HepG2 (cell line): ENCODE data around the gene LRRC39. TPM values are rescaled to one million over a fixed set of nuclear protein-coding genes. Genes with fewer than 3 reads are reported as not detected.
A peak's percentile ranks its signal among the peaks of the same experiment; 100 is the strongest.

Source experiments
- CEBPB ChIP-seq: IDR thresholded peaks from 2 replicates; pipeline ENCODE4 v1.6.1; 2011; ENCODE audit warnings: low read depth, low read length, improper control_type of control experiment, borderline replicate concordance
- GATAD2A ChIP-seq: IDR thresholded peaks from 2 replicates; pipeline ENCODE4 v1.6.1; 2016
- HNRNPLL ChIP-seq: fragments of 200-400 bp; formaldehyde crosslinking; IDR thresholded peaks from 2 replicates; pipeline ENCODE4 v1.6.1; 2017; ENCODE audit warnings: mild to moderate bottlenecking, low read depth, low read length; ENCODE audit not compliant: poor library complexity, severe bottlenecking
- HOXA9 ChIP-seq: sonication (generic); formaldehyde crosslinking; IDR thresholded peaks from 2 replicates; pipeline ENCODE4 v1.8.1; 2022; ENCODE audit warnings: missing genetic modification reagents, mild to moderate bottlenecking, moderate library complexity, borderline replicate concordance
- KLF12 ChIP-seq: sonication (generic); formaldehyde crosslinking; IDR thresholded peaks from 2 replicates; pipeline ENCODE4 v1.4.0; 2020; ENCODE audit warnings: missing genetic modification reagents, borderline replicate concordance
- MIXL1 ChIP-seq: IDR thresholded peaks from 2 replicates; pipeline ENCODE4 v1.6.1; 2016
- NCOA1 ChIP-seq: sonication (generic); formaldehyde crosslinking; IDR thresholded peaks from 2 replicates; pipeline ENCODE4 v1.9.0; 2021; ENCODE audit warnings: missing genetic modification reagents
- POLR2G ChIP-seq: fragments of 200-400 bp; formaldehyde crosslinking; IDR thresholded peaks from 2 replicates; pipeline ENCODE4 v1.6.1; 2018; ENCODE audit warnings: mild to moderate bottlenecking, low read depth, low read length, moderate library complexity
- SIX1 ChIP-seq: sonication (generic); formaldehyde crosslinking; IDR thresholded peaks from 2 replicates; pipeline ENCODE4 v1.4.0; 2020; ENCODE audit warnings: missing genetic modification reagents, borderline replicate concordance
- TCF7L2 ChIP-seq: IDR thresholded peaks from 2 replicates; pipeline ENCODE4 v1.6.1; 2011; ENCODE audit warnings: mild to moderate bottlenecking, low read depth, low read length, moderate library complexity
- ZBTB1 ChIP-seq: sonication (generic); formaldehyde crosslinking; IDR thresholded peaks from 2 replicates; pipeline ENCODE4 v1.4.0; 2020; ENCODE audit warnings: missing genetic modification reagents, borderline replicate concordance
- ZBTB42 ChIP-seq: sonication (generic); formaldehyde crosslinking; IDR thresholded peaks from 2 replicates; pipeline ENCODE4 v1.5.0; 2020; ENCODE audit warnings: mild to moderate bottlenecking, missing genetic modification reagents
- ZMYM3 ChIP-seq: sonication (generic); formaldehyde crosslinking; IDR thresholded peaks from 2 replicates; pipeline ENCODE4 v1.5.1; 2020; ENCODE audit warnings: mild to moderate bottlenecking, missing genetic modification reagents
- ZNF101 ChIP-seq: sonication (generic); formaldehyde crosslinking; IDR thresholded peaks from 2 replicates; pipeline ENCODE4 v1.4.0; 2020; ENCODE audit warnings: mild to moderate bottlenecking, low read depth, missing genetic modification reagents, borderline replicate concordance
- ZNF180 ChIP-seq: sonication (generic); formaldehyde crosslinking; IDR thresholded peaks from 2 replicates; pipeline ENCODE4 v1.4.0; 2020; ENCODE audit warnings: low read depth, missing genetic modification reagents, borderline replicate concordance
- ZNF205 ChIP-seq: IDR thresholded peaks from 2 replicates; pipeline ENCODE4 v1.6.1; 2018; ENCODE audit warnings: missing biosample characterization, missing genetic modification reagents
- ZNF282 ChIP-seq: fragments of 450-650 bp; IDR thresholded peaks from 2 replicates; pipeline ENCODE4 v1.6.1; 2018; ENCODE audit not compliant: partially characterized antibody
- ZNF335 ChIP-seq: sonication (generic); formaldehyde crosslinking; IDR thresholded peaks from 2 replicates; pipeline ENCODE4 v1.4.0; 2020; ENCODE audit warnings: missing genetic modification reagents
- ZNF564 ChIP-seq: sonication (generic); formaldehyde crosslinking; IDR thresholded peaks from 2 replicates; pipeline ENCODE4 v1.8.1; 2023; ENCODE audit warnings: mild to moderate bottlenecking, missing genetic modification reagents
- ZNF720 ChIP-seq: sonication (generic); formaldehyde crosslinking; IDR thresholded peaks from 2 replicates; pipeline ENCODE4 v1.4.0; 2020; ENCODE audit warnings: missing genetic modification reagents
- polyA plus RNA-seq, 8 experiments: library from polyadenylated mRNA; depleted of rRNA in 3 of 8; stranded (reverse) in 7 of 8; unstranded in 1 of 8; fragments of >200 nt; fragmentation: Illumina TruSeq in 4 of 8; extraction: Trizol in 4 of 8; gene quantifications; 2 replicates each; pipeline versions ENCODE4 v1.2.1 to v1.2.3, GENCODE V29; 2011 to 2016; ENCODE audit warnings: low read depth in 4 of 8, missing spikeins in 1 of 8, mixed read lengths in 1 of 8; ENCODE audit not compliant: insufficient read depth in 1 of 8
- total RNA-seq, 5 experiments: library from RNA; depleted of rRNA; stranded (reverse); fragments of >200 nt; fragmentation: Illumina TruSeq; extraction: Trizol; gene quantifications; 2 replicates each; pipeline ENCODE4 v1.2.3, GENCODE V29; 2016; ENCODE audit warnings: low read depth in 1 of 5
- TF ChIP-seq, protein P1 (sequence below): sonication (generic); formaldehyde crosslinking; IDR thresholded peaks from 2 replicates; pipeline ENCODE4 v1.4.0; 2020; ENCODE audit warnings: mild to moderate bottlenecking, missing genetic modification reagents
- TF ChIP-seq, protein P2 (sequence below): sonication (generic); formaldehyde crosslinking; IDR thresholded peaks from 2 replicates; pipeline ENCODE4 v1.4.0; 2020; ENCODE audit warnings: missing genetic modification reagents
- TF ChIP-seq, protein P3 (sequence below): sonication (generic); formaldehyde crosslinking; IDR thresholded peaks from 2 replicates; pipeline ENCODE4 v1.5.1; 2020; ENCODE audit warnings: mild to moderate bottlenecking, moderate library complexity, missing genetic modification reagents
- TF ChIP-seq, protein P4 (sequence below): sonication (generic); formaldehyde crosslinking; IDR thresholded peaks from 2 replicates; pipeline ENCODE4 v1.5.0; 2020; ENCODE audit warnings: missing genetic modification reagents, mild to moderate bottlenecking, borderline replicate concordance
- TF ChIP-seq, protein P5 (sequence below): sonication (generic); formaldehyde crosslinking; IDR thresholded peaks from 2 replicates; pipeline ENCODE4 v1.4.0; 2020; ENCODE audit warnings: missing genetic modification reagents
- TF ChIP-seq, protein P6 (sequence below): sonication (generic); formaldehyde crosslinking; IDR thresholded peaks from 2 replicates; pipeline ENCODE4 v1.4.0; 2020; ENCODE audit warnings: missing genetic modification reagents

Gene LRRC39
- total and polyA plus RNA-seq, 2 of the 13 experiments (the other 11 are each of a cell fraction or from before 2014, with no cell fraction given) = 0.07 to 0.32 TPM

DNA sequence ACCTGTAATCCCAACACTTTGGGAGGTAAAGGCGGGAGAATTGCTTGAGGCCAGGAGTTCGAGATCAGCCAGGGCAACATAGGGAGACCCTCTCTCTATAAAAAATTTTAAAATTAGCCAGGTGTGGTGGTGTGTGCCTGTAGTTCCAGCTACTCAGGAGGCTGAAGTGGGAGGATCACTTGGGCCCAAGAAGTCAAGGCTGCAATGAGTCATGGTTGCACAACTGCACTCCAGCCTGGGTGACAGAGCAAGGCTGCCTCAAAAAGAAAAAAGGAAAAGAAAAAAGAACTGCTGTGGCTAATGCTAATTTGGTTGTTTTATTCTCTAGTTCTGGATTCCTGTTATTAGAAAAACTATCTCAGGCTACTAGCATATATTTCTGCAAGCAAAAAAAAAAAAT is 41.8 kb upstream of the LRRC39 start (continued):
- TF ChIP-seq, protein P1, sequence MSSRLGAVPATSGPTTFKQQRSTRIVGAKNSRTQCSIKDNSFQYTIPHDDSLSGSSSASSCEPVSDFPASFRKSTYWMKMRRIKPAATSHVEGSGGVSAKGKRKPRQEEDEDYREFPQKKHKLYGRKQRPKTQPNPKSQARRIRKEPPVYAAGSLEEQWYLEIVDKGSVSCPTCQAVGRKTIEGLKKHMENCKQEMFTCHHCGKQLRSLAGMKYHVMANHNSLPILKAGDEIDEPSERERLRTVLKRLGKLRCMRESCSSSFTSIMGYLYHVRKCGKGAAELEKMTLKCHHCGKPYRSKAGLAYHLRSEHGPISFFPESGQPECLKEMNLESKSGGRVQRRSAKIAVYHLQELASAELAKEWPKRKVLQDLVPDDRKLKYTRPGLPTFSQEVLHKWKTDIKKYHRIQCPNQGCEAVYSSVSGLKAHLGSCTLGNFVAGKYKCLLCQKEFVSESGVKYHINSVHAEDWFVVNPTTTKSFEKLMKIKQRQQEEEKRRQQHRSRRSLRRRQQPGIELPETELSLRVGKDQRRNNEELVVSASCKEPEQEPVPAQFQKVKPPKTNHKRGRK (CRISPR knock-in tag) = no peak
- TF ChIP-seq ZNF720 (CRISPR knock-in tag) = no peak
- TF ChIP-seq, protein P2, sequence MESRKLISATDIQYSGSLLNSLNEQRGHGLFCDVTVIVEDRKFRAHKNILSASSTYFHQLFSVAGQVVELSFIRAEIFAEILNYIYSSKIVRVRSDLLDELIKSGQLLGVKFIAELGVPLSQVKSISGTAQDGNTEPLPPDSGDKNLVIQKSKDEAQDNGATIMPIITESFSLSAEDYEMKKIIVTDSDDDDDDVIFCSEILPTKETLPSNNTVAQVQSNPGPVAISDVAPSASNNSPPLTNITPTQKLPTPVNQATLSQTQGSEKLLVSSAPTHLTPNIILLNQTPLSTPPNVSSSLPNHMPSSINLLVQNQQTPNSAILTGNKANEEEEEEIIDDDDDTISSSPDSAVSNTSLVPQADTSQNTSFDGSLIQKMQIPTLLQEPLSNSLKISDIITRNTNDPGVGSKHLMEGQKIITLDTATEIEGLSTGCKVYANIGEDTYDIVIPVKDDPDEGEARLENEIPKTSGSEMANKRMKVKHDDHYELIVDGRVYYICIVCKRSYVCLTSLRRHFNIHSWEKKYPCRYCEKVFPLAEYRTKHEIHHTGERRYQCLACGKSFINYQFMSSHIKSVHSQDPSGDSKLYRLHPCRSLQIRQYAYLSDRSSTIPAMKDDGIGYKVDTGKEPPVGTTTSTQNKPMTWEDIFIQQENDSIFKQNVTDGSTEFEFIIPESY (CRISPR knock-in tag) = no peak
- TF ChIP-seq KLF12 (CRISPR knock-in tag) = no peak
- no peak for TF ChIP-seq POLR2G
- TF ChIP-seq, protein P3, sequence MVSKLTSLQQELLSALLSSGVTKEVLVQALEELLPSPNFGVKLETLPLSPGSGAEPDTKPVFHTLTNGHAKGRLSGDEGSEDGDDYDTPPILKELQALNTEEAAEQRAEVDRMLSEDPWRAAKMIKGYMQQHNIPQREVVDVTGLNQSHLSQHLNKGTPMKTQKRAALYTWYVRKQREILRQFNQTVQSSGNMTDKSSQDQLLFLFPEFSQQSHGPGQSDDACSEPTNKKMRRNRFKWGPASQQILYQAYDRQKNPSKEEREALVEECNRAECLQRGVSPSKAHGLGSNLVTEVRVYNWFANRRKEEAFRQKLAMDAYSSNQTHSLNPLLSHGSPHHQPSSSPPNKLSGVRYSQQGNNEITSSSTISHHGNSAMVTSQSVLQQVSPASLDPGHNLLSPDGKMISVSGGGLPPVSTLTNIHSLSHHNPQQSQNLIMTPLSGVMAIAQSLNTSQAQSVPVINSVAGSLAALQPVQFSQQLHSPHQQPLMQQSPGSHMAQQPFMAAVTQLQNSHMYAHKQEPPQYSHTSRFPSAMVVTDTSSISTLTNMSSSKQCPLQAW (CRISPR knock-in tag) = no peak
- TF ChIP-seq ZNF282 = no peak
- no peak for TF ChIP-seq ZNF101 (CRISPR knock-in tag)
- TF ChIP-seq ZBTB1 (CRISPR knock-in tag) = no peak
- TF ChIP-seq CEBPB = peak; percentile 43; the same call in 1 of the 2 replicates
- TF ChIP-seq HOXA9 = no peak
- TF ChIP-seq, protein P4, sequence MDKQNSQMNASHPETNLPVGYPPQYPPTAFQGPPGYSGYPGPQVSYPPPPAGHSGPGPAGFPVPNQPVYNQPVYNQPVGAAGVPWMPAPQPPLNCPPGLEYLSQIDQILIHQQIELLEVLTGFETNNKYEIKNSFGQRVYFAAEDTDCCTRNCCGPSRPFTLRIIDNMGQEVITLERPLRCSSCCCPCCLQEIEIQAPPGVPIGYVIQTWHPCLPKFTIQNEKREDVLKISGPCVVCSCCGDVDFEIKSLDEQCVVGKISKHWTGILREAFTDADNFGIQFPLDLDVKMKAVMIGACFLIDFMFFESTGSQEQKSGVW (CRISPR knock-in tag) = no peak
- TF ChIP-seq ZNF335 (CRISPR knock-in tag) = no peak
- TF ChIP-seq ZNF564 (CRISPR knock-in tag) = no peak
- TF ChIP-seq ZMYM3 (CRISPR knock-in tag) = no peak
- no peak for TF ChIP-seq ZNF180 (CRISPR knock-in tag)
- TF ChIP-seq NCOA1 (CRISPR knock-in tag) = no peak
- no peak for TF ChIP-seq MIXL1 (CRISPR knock-in tag)
- no peak for TF ChIP-seq TCF7L2
- TF ChIP-seq ZNF205 (CRISPR knock-in tag) = no peak
- TF ChIP-seq, protein P5, sequence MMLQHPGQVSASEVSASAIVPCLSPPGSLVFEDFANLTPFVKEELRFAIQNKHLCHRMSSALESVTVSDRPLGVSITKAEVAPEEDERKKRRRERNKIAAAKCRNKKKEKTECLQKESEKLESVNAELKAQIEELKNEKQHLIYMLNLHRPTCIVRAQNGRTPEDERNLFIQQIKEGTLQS (CRISPR knock-in tag) = peak; percentile 67
- TF ChIP-seq, protein P6, sequence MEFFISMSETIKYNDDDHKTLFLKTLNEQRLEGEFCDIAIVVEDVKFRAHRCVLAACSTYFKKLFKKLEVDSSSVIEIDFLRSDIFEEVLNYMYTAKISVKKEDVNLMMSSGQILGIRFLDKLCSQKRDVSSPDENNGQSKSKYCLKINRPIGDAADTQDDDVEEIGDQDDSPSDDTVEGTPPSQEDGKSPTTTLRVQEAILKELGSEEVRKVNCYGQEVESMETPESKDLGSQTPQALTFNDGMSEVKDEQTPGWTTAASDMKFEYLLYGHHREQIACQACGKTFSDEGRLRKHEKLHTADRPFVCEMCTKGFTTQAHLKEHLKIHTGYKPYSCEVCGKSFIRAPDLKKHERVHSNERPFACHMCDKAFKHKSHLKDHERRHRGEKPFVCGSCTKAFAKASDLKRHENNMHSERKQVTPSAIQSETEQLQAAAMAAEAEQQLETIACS (CRISPR knock-in tag) = no peak
- TF ChIP-seq ZBTB42 = no peak
- TF ChIP-seq SIX1 = no peak
- TF ChIP-seq HNRNPLL = no peak
- no peak for TF ChIP-seq GATAD2A (CRISPR knock-in tag)
